ENCODE measurements around the gene NRARP. TPM values are rescaled to one million over a fixed set of nuclear protein-coding genes. Genes with fewer than 3 reads are reported as not detected.

The NRARP gene
- total and polyA plus RNA-seq, 2 experiments from 2014 or later = 4.0 to 55.1 TPM

DNA sequence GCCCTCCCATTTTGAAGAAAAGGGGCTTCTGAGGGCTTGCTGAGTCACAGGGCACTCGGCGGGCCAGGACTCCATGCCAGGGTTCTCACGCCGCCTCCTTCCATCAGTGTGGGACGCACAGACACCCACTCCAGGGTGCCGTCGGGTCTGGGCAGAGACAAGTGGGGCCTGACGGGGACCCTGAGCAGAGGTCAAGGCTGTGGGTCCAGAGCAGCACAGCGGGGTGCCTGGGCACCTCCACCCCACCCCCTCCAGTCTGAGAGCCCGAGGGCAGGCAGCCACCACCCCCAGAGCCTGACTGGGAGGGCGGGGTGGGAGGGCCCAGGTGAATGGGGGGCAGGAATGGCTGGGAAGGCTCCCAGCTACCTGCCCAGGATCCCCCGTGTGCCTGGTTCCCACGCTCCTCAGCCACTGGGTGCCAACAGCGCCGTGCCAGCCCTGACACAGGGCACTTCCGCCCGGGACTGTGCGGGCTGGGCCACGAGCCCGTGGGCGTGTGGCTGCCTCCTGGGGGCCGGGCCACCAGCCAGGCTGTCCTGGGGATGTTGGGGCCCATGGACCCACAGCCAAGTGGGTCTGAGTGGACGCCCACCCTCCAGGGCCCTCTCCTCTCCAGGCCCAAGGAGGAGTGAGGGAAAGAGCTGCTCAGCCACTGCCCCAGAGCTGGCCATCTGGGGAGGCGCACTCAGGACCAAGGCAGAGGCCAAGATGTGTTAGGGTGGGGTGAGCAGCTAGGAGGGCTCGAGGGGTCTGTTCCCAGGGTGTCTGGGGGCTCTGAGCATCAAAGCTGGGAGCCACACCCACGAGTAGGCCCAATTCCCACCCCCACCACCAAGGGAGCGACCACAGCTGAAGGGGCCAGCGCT lies 10.1 kb upstream of the NRARP start (continued):
- TF ChIP-seq, protein P1, sequence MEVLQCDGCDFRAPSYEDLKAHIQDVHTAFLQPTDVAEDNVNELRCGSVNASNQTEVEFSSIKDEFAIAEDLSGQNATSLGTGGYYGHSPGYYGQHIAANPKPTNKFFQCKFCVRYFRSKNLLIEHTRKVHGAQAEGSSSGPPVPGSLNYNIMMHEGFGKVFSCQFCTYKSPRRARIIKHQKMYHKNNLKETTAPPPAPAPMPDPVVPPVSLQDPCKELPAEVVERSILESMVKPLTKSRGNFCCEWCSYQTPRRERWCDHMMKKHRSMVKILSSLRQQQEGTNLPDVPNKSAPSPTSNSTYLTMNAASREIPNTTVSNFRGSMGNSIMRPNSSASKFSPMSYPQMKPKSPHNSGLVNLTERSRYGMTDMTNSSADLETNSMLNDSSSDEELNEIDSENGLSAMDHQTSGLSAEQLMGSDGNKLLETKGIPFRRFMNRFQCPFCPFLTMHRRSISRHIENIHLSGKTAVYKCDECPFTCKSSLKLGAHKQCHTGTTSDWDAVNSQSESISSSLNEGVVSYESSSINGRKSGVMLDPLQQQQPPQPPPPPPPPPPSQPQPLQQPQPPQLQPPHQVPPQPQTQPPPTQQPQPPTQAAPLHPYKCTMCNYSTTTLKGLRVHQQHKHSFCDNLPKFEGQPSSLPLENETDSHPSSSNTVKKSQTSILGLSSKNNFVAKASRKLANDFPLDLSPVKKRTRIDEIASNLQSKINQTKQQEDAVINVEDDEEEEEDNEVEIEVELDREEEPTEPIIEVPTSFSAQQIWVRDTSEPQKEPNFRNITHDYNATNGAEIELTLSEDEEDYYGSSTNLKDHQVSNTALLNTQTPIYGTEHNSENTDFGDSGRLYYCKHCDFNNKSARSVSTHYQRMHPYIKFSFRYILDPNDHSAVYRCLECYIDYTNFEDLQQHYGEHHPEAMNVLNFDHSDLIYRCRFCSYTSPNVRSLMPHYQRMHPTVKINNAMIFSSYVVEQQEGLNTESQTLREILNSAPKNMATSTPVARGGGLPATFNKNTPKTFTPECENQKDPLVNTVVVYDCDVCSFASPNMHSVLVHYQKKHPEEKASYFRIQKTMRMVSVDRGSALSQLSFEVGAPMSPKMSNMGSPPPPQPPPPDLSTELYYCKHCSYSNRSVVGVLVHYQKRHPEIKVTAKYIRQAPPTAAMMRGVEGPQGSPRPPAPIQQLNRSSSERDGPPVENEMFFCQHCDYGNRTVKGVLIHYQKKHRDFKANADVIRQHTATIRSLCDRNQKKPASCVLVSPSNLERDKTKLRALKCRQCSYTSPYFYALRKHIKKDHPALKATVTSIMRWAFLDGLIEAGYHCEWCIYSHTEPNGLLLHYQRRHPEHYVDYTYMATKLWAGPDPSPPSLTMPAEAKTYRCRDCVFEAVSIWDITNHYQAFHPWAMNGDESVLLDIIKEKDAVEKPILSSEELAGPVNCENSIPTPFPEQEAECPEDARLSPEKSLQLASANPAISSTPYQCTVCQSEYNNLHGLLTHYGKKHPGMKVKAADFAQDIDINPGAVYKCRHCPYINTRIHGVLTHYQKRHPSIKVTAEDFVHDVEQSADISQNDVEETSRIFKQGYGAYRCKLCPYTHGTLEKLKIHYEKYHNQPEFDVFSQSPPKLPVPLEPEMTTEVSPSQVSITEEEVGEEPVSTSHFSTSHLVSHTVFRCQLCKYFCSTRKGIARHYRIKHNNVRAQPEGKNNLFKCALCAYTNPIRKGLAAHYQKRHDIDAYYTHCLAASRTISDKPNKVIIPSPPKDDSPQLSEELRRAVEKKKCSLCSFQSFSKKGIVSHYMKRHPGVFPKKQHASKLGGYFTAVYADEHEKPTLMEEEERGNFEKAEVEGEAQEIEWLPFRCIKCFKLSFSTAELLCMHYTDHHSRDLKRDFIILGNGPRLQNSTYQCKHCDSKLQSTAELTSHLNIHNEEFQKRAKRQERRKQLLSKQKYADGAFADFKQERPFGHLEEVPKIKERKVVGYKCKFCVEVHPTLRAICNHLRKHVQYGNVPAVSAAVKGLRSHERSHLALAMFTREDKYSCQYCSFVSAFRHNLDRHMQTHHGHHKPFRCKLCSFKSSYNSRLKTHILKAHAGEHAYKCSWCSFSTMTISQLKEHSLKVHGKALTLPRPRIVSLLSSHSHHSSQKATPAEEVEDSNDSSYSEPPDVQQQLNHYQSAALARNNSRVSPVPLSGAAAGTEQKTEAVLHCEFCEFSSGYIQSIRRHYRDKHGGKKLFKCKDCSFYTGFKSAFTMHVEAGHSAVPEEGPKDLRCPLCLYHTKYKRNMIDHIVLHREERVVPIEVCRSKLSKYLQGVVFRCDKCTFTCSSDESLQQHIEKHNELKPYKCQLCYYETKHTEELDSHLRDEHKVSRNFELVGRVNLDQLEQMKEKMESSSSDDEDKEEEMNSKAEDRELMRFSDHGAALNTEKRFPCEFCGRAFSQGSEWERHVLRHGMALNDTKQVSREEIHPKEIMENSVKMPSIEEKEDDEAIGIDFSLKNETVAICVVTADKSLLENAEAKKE (CRISPR knock-in tag; IDR thresholded peaks at IDR 0.05) = no peak
- no peak for TF ChIP-seq ZNF331 (CRISPR knock-in tag; IDR thresholded peaks at IDR 0.05; ENCODE audit: low read depth)
- TF ChIP-seq EZH2phosphoT487 (IDR thresholded peaks at IDR 0.05; ENCODE audit: unreplicated experiment) = no peak
- TF ChIP-seq, protein P2, sequence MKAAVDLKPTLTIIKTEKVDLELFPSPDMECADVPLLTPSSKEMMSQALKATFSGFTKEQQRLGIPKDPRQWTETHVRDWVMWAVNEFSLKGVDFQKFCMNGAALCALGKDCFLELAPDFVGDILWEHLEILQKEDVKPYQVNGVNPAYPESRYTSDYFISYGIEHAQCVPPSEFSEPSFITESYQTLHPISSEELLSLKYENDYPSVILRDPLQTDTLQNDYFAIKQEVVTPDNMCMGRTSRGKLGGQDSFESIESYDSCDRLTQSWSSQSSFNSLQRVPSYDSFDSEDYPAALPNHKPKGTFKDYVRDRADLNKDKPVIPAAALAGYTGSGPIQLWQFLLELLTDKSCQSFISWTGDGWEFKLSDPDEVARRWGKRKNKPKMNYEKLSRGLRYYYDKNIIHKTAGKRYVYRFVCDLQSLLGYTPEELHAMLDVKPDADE (IDR thresholded peaks at IDR 0.05) = no peak
- TF ChIP-seq JUNB (IDR thresholded peaks at IDR 0.05; ENCODE audit: unreplicated experiment) = no peak
- no peak for TF ChIP-seq ZNF114 (CRISPR knock-in tag; IDR thresholded peaks at IDR 0.05)
